Activated CD4-positive, alpha-beta T cell treated with anti-CD3 and anti-CD28 coated beads, Interleukin-2, amount 10 ng/mL, durations not matched to agents 24 days and 14 days (primary cell): ENCODE results near the gene FAM227B. TPM values are rescaled to one million over a fixed set of nuclear protein-coding genes. Genes with fewer than 3 reads are reported as not detected.
"Not testable (repeated sequence)": the region's sequence is repeated elsewhere in the genome, so short reads cannot be mapped to it uniquely, and the experiment has no call there.

Experiments
- DNase-seq: peaks from one replicate; pipeline ENCODE4 v3.0.0; 2022
- H3K27ac Mint-ChIP-seq: one replicate; pipeline ENCODE4 v1.8.0; 2022; ENCODE audit warnings: mild to moderate bottlenecking, mixed read lengths
- H3K27me3 Mint-ChIP-seq: one replicate; pipeline ENCODE4 v1.8.0; 2022; ENCODE audit warnings: mixed read lengths
- H3K36me3 Mint-ChIP-seq: one replicate; pipeline ENCODE4 v1.8.0; 2022; ENCODE audit warnings: low read depth, mild to moderate bottlenecking, mixed read lengths
- H3K4me1 Mint-ChIP-seq: one replicate; pipeline ENCODE4 v1.8.0; 2021; ENCODE audit warnings: mixed read lengths
- H3K4me3 Mint-ChIP-seq: one replicate; pipeline ENCODE4 v1.8.0; 2022; ENCODE audit warnings: mild to moderate bottlenecking, moderate library complexity, mixed read lengths
- H3K9me3 Mint-ChIP-seq: one replicate; pipeline ENCODE4 v1.8.0; 2021; ENCODE audit warnings: mixed read lengths
- intact Hi-C: fragments of 100-400 bp; cut with micrococcal nuclease; formaldehyde crosslinking; loops from one replicate; pipeline ENCODE4 v1.15.1; 2023
- total RNA-seq: library from RNA; stranded (reverse); gene quantifications from 2 replicates; pipeline ENCODE4 v1.2.3, GENCODE V29; 2022

FAM227B gene
- total RNA-seq, 1 donor from 2014 or later: 2.7 TPM

- H3K36me3 Mint-ChIP-seq: no peaks in the 10 kb centered on the region
- intact Hi-C loops: no loop called here
- H3K4me3 Mint-ChIP-seq: no peak overlapping the region
- peaks cover 8% of the 10 kb centered on the region for H3K9me3 Mint-ChIP-seq
- H3K27me3 Mint-ChIP-seq: no peaks in the 10 kb centered on the region
- no peak for DNase-seq
- H3K27ac Mint-ChIP-seq: no peak overlapping the region
- no peaks in the 10 kb centered on the region for H3K4me1 Mint-ChIP-seq
These were observed 114.3 kb downstream of the FAM227B start for GRCh38 chr15:49506341-49506740.

DNA sequence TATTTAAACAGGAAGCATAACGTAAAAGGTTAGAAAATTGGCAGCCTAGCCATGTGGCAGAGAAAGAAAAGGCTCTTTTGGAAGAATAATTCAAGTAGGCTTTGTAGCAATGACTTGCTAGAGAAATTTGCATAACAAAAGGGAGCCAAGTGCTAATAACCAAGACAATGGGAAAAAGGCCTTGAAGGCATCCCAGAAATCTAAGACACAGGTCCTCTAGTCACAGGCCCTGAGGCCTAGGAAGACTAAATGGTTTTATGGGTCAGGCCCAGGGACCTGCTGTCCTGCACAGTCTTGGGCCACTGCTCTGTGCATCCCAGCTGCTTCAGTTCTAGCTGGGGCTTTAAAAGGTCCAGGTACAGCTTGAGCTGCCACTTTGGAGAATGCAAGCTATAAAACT is 119.0 kb downstream of the FAM227B start:
- H3K9me3 Mint-ChIP-seq: peaks cover 8% of the 10 kb centered on the region
- H3K4me1 Mint-ChIP-seq: no peaks in the 10 kb centered on the region
- DNase-seq: no peak
- no peak overlapping the region for H3K27ac Mint-ChIP-seq
- intact Hi-C loops: no loop called here
- no peaks in the 10 kb centered on the region for H3K36me3 Mint-ChIP-seq
- H3K27me3 Mint-ChIP-seq: no peaks in the 10 kb centered on the region
- H3K4me3 Mint-ChIP-seq: no peak overlapping the region

DNA sequence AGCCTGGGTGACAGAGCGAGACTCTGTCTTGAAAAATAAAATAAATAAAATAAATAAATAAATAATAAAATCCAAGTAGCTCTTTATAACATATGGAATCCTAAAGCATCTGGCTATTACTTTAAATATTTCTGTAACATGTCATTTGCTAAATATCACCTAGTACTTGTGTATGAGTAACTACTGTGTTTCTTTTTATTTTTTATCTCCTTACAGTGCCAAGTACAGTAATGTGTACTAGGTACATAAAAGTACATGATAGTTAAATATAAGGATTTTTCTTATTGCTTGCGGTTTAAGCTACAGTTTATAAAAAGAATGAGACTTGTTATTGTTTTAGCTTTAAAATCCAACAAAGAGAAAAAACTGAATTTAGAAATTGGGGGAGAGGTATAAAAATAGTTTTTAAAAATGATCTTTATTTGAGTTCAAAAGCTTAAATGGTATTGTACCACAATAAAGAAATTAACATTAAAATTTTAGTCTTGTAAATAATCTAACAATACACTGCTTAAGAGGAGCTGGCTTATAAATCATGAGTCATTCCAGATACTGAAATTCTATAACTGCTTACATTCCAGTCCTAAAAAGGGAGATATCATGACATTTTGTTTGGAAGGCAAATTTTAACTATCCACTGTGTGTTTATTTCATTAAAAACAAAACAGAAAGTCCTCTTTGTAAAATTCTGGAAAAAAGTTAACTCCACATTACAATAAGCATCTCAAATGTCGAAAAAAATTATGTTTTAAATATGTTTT is 124.4 kb downstream of the FAM227B start:
- H3K4me3 Mint-ChIP-seq: no peak overlapping the region
- H3K36me3 Mint-ChIP-seq: no peaks in the 10 kb centered on the region
- peaks cover 5% of the 10 kb centered on the region for H3K27me3 Mint-ChIP-seq
- no peaks in the 10 kb centered on the region for H3K9me3 Mint-ChIP-seq
- no peak overlapping the region for H3K27ac Mint-ChIP-seq
- H3K4me1 Mint-ChIP-seq: no peaks in the 10 kb centered on the region
- no peak for DNase-seq
- intact Hi-C loops: no loop called here

GRCh38 chr15:49494842-49495241 is 125.8 kb downstream of the FAM227B start:
- Mint-ChIP-seq H3K4me3 (no peak overlapping the region), H3K27ac (no peak overlapping the region), H3K27me3 (peaks cover 5% of the 10 kb centered on the region), H3K4me1 (no peaks in the 10 kb centered on the region), H3K36me3 (no peaks in the 10 kb centered on the region), H3K9me3 (no peaks in the 10 kb centered on the region)
- intact Hi-C loops: no loop called here
- DNase-seq: no peak

DNA sequence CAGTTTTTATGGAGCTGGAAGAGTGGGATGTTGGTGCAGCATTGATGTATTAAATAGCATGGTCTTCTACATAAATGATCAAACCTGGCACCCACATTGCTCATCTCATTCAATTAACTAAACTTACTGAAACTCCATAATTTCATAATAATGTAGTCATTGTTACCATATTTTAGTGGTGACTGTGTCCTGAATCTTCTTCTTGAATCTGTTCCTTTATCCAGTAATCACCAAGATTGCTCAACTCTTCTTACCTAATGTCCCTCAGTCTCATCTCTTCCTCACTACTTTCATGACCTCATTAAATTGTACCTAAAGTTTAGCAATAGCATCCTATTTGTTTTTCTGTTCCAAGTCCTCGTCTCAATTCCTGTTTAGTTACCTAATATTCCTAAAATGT is 127.8 kb downstream of the FAM227B start:
- Mint-ChIP-seq H3K4me3 (no peak overlapping the region), H3K36me3 (no peaks in the 10 kb centered on the region), H3K27ac (no peak overlapping the region), H3K4me1 (no peaks in the 10 kb centered on the region), H3K9me3 (no peaks in the 10 kb centered on the region), H3K27me3 (peaks cover 5% of the 10 kb centered on the region)
- no peak for DNase-seq
- intact Hi-C loops: no loop called here

DNA sequence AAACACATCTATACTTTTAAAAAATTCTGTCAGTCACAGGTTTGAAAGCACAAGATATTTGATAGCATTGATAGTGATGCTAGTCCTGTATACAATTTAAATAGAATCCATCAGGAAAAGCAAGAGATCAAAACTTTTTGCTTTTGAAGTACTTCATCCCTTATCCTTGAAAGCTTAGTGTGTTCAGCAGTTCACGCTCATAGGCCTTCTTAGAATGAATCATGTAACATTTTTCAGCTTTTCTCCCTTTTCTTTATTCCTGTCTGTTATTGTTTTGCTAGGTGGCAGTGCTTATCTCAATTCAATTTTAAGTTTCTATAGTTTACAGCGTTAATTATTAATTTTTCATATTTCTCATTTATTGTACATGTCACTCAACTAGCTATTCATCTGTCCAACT is 128.5 kb downstream of the FAM227B start:
- Mint-ChIP-seq H3K27me3 (peaks cover 5% of the 10 kb centered on the region), H3K4me3 (no peak overlapping the region), H3K27ac (no peak overlapping the region), H3K4me1 (no peaks in the 10 kb centered on the region), H3K9me3 (no peaks in the 10 kb centered on the region), H3K36me3 (no peaks in the 10 kb centered on the region)
- no peak for DNase-seq
- intact Hi-C loops: no loop called here

- Mint-ChIP-seq H3K9me3 (no peaks in the 10 kb centered on the region), H3K4me1 (no peaks in the 10 kb centered on the region), H3K4me3 (no peak overlapping the region), H3K27me3 (peaks cover 5% of the 10 kb centered on the region), H3K36me3 (no peaks in the 10 kb centered on the region), H3K27ac (no peak overlapping the region)
- intact Hi-C loops: no loop called here
- no peak for DNase-seq
These were observed 129.7 kb downstream of the FAM227B start for GRCh38 chr15:49490966-49491365.

- H3K4me1 Mint-ChIP-seq, intact Hi-C loops, H3K36me3 Mint-ChIP-seq, H3K27me3 Mint-ChIP-seq, H3K27ac Mint-ChIP-seq, H3K4me3 Mint-ChIP-seq, DNase-seq, H3K9me3 Mint-ChIP-seq: not testable (repeated sequence)
These were observed 135.2 kb downstream of the FAM227B start for GRCh38 chr15:49485401-49485800.

DNA sequence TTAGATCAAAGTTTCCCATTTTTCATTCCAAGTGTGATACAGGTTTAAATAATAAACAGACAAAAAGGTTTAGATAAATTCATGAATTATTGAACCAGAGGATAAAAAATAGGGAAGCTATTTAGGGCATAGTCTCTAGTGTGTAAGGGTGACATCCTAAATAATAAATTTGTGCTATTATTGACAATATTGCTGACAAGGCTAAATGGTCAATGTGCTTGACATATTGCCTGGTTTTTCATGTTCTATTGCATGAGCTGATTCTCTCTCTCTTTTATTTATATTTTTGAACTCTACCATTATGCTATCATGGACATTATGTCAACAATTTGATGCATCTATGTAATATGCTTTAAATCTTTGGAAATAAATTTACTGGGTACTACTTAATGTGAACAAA is 141.6 kb downstream of the FAM227B start:
- H3K4me1 Mint-ChIP-seq, H3K36me3 Mint-ChIP-seq, intact Hi-C loops, H3K9me3 Mint-ChIP-seq, H3K4me3 Mint-ChIP-seq, H3K27ac Mint-ChIP-seq, H3K27me3 Mint-ChIP-seq, DNase-seq: not testable (repeated sequence)

- H3K4me1 Mint-ChIP-seq, H3K4me3 Mint-ChIP-seq, intact Hi-C loops, H3K36me3 Mint-ChIP-seq, H3K9me3 Mint-ChIP-seq, DNase-seq, H3K27ac Mint-ChIP-seq, H3K27me3 Mint-ChIP-seq: not testable (repeated sequence)
These were observed 142.6 kb downstream of the FAM227B start for GRCh38 chr15:49478021-49478420.

DNA sequence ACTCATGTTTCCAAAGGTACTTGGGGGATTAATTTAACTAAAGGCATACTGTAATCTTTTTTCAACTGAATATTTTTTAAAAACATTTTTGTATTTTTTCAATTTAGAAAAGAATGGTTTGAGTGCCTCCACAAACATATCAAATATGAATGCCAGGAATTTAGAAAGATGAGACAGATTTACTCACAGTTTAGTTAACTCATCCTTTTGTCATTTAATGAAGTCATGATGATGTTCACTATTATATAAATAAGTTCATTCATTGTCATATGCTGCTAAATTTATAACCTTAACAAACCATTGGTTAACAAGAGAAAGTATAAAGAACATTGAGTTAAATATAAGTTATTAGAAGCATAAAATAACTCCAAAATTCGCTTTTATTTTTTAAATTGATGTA is 147.6 kb downstream of the FAM227B start:
- H3K36me3 Mint-ChIP-seq: no peaks in the 10 kb centered on the region
- intact Hi-C loops: loop anchor here (5.0 kb wide), 1 partner anchor 674 kb away; no protein-coding TSS in a partner anchor
- H3K27ac Mint-ChIP-seq: no peak overlapping the region
- no peak overlapping the region for H3K4me3 Mint-ChIP-seq
- H3K9me3 Mint-ChIP-seq: no peaks in the 10 kb centered on the region
- DNase-seq: no peak
- peaks cover 10% of the 10 kb centered on the region for H3K4me1 Mint-ChIP-seq
- H3K27me3 Mint-ChIP-seq: peaks cover 13% of the 10 kb centered on the region

DNA sequence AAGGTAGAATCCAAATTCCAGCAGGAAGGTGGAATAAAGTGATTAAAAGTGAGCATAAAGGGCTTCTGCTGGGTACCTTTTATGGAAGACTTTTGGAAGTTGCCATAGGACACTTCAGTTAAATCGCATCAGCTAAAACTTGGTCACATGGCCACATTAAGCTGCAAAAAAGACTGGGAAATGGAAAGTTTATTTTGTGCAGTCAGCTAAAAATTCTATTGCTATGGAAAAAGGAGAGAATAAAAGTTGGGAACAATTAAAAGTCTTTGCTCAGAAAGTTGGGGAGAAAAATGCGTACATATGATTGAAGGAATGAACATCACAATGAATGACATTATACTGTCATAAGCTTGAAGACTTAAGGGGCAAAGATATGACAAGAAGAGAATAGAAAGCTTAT is 148.3 kb downstream of the FAM227B start:
- intact Hi-C loops: loop anchor here (5.0 kb wide), 1 partner anchor 675 kb away; no protein-coding TSS in a partner anchor
- DNase-seq: no peak
- Mint-ChIP-seq H3K4me1 (peaks cover 10% of the 10 kb centered on the region), H3K36me3 (no peaks in the 10 kb centered on the region), H3K4me3 (no peak overlapping the region), H3K27me3 (peaks cover 13% of the 10 kb centered on the region), H3K9me3 (no peaks in the 10 kb centered on the region), H3K27ac (no peak overlapping the region)

DNA sequence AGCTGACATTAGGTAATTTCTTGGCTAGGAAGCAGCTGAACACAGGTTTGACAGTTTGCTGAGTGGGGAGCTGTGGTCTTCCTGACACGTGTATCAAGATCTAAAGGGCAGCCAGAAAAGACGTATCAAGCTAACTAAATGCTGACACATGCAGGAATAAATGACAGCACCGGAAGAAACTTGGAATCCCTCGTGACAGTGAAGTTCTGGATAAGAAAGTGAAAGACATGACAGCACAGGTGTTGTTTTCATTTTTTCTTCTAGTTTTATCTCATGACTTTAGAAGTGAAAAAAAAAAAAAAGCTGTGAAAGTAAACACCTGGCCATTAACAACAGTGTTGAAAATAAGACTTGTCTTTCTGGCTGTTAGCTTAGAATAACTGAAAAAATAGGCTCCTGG is 148.9 kb downstream of the FAM227B start:
- Mint-ChIP-seq H3K4me1 (peaks cover 15% of the 10 kb centered on the region), H3K4me3 (peak overlapping the region; percentile 3), H3K27me3 (peaks cover 13% of the 10 kb centered on the region), H3K27ac (no peak overlapping the region), H3K36me3 (no peaks in the 10 kb centered on the region), H3K9me3 (no peaks in the 10 kb centered on the region)
- intact Hi-C loops: loop anchor here (5.0 kb wide), 1 partner anchor 676 kb away; no protein-coding TSS in a partner anchor
- DNase-seq: peak; percentile 72

DNA sequence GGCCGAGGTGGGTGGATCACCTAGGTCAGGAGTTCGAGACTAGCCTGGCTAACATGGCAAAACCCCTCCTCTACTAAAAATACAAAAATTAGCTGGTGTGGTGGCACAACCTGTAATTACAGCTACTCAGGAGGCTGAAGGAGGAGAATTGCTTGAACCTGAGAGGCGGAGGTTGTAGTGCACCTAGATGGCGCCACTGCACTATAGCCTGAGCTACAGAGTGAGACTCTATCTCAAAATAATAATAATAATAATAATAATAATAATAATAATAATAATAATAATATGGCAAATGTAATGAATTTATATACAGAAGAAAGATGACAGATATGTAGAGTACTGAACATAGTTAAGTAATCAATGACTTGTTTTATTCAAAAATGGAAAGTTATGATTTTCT is 149.4 kb downstream of the FAM227B start:
- peak; percentile 71 for DNase-seq
- H3K27ac Mint-ChIP-seq, H3K4me3 Mint-ChIP-seq, H3K9me3 Mint-ChIP-seq, H3K36me3 Mint-ChIP-seq: not testable (repeated sequence)
- intact Hi-C loops: loop anchor here (5.0 kb wide), 1 partner anchor 676 kb away; no protein-coding TSS in a partner anchor
- H3K27me3 Mint-ChIP-seq: peaks cover 13% of the 10 kb centered on the region
- peaks cover 16% of the 10 kb centered on the region for H3K4me1 Mint-ChIP-seq

- Mint-ChIP-seq H3K4me3 (no peak overlapping the region), H3K27me3 (peaks cover 9% of the 10 kb centered on the region), H3K27ac (no peak overlapping the region), H3K36me3 (no peaks in the 10 kb centered on the region), H3K9me3 (no peaks in the 10 kb centered on the region), H3K4me1 (peaks cover 18% of the 10 kb centered on the region)
- intact Hi-C loops: no loop called here
- DNase-seq: no peak
These were observed 152.2 kb downstream of the FAM227B start for GRCh38 chr15:49468481-49468839.
